Esophagus squamous epithelium (tissue), 5 donors: Measurements from ENCODE around the gene TAF7. TPM values are rescaled to one million over a fixed set of nuclear protein-coding genes. Genes with fewer than 3 reads are reported as not detected.

ENCODE experiments used
- DNase-seq: peaks from one replicate; lab custom pipeline; 2025; lab: John Stamatoyannopoulos, UW
- H3K27ac ChIP-seq, 4 donors: fragments of 200-600 bp; sonication (generic); one replicate each; pipeline ENCODE4 v1.5.1; 2016 to 2019; ENCODE audit warnings: mild to moderate bottlenecking in 1 of 4
- H3K27me3 ChIP-seq, 4 donors: fragments of 200-600 bp; sonication (generic); 1 replicate in 3 of 4; 2 replicates in 1 of 4; pipeline versions ENCODE4 v1.5.1 to v1.6.0; 2017 to 2021; ENCODE audit warnings: antibody characterized with exemption in 1 of 4
- H3K36me3 ChIP-seq, 3 donors: fragments of 200-600 bp; sonication (generic); one replicate each; pipeline ENCODE4 v1.5.1; 2016 to 2019
- H3K4me1 ChIP-seq, 3 donors: fragments of 200-600 bp; sonication (generic); one replicate each; pipeline ENCODE4 v1.5.1; 2017 to 2019
- H3K4me3 ChIP-seq, 4 donors: fragments of 200-600 bp; sonication (generic); 1 replicate in 3 of 4; 2 replicates in 1 of 4; pipeline ENCODE4 v1.5.1; 2016 to 2019; ENCODE audit warnings: mild to moderate bottlenecking in 2 of 4, moderate library complexity in 1 of 4
- H3K9me3 ChIP-seq, 3 donors: fragments of 200-600 bp; sonication (generic); one replicate each; pipeline ENCODE4 v1.5.1; 2016 to 2019
- POLR2A ChIP-seq, 4 donors: fragments of 450-650 bp; IDR thresholded peaks; one replicate each; pipeline ENCODE4 v1.6.1; 2017; ENCODE audit warnings: antibody characterized with exemption in 4 of 4, mild to moderate bottlenecking in 4 of 4, moderate library complexity in 3 of 4
- WGBS, 2 donors: methylation state at CpG; one replicate each; pipeline ENCODE4 v1.1.5; 2018; 5-methylcytosine and 5-hydroxymethylcytosine counted together
- intact Hi-C: fragments of 100-400 bp; cut with DNase I; formaldehyde crosslinking; loops from one replicate; pipeline ENCODE4 v1.15.0; 2022
- total RNA-seq, 4 donors: library from RNA; depleted of rRNA; stranded (reverse); fragments of >200 nt; gene quantifications; one replicate each; pipeline ENCODE4 v1.1.0, GENCODE V29; 2016
- TF ChIP-seq, protein P1 (sequence below), 6 experiments: fragments of 450-650 bp in 4 of 6; fragments of 200-600 bp in 2 of 6; sonication (generic) in 2 of 6; IDR thresholded peaks; one replicate each; pipeline ENCODE4 v1.5.1; 2016 to 2019; ENCODE audit warnings: antibody characterized with exemption in 6 of 6, mild to moderate bottlenecking in 4 of 6, moderate library complexity in 4 of 6
- donor health status: DM: yes; HTN: yes; CAD: no.

TAF7 gene
- total RNA-seq, 4 donors from 2014 or later, result 29.8 to 42.3 (median 35.6) TPM

DNA sequence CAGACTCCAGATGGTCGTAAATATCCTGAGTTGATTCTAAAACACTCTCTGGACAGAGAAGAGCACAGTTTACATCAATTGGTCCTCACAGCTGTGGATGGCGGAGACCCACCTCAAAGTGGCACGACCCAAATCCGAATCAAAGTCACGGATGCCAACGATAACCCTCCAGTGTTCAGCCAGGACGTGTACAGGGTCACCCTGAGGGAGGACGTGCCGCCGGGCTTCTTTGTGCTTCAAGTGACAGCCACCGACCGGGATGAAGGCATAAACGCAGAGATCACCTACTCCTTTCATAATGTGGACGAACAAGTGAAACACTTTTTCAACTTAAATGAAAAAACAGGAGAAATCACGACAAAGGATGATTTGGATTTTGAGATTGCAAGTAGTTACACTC is 40.1 kb upstream of the TAF7 start:
- no peak for TF ChIP-seq POLR2A (IDR thresholded peaks at IDR 0.05)
- TF ChIP-seq, protein P1, sequence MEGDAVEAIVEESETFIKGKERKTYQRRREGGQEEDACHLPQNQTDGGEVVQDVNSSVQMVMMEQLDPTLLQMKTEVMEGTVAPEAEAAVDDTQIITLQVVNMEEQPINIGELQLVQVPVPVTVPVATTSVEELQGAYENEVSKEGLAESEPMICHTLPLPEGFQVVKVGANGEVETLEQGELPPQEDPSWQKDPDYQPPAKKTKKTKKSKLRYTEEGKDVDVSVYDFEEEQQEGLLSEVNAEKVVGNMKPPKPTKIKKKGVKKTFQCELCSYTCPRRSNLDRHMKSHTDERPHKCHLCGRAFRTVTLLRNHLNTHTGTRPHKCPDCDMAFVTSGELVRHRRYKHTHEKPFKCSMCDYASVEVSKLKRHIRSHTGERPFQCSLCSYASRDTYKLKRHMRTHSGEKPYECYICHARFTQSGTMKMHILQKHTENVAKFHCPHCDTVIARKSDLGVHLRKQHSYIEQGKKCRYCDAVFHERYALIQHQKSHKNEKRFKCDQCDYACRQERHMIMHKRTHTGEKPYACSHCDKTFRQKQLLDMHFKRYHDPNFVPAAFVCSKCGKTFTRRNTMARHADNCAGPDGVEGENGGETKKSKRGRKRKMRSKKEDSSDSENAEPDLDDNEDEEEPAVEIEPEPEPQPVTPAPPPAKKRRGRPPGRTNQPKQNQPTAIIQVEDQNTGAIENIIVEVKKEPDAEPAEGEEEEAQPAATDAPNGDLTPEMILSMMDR (IDR thresholded peaks at IDR 0.05), result no peak
- no peaks in the 10 kb centered on the region for H3K4me1 ChIP-seq
- peak overlapping the region in 1 of 4 donors; percentile 52 for H3K4me3 ChIP-seq
- no peaks in the 10 kb centered on the region for H3K36me3 ChIP-seq
- WGBS, 2 donors, result 55 to 61% methylated on average over 15 of the region's 15 CpGs
- H3K9me3 ChIP-seq, result peaks cover 5 to 100% (median 82%) of the 10 kb centered on the region in 3 donors
- H3K27ac ChIP-seq, result no peak overlapping the region
- DNase-seq, result no peak
- H3K27me3 ChIP-seq, result peaks cover 0 to 66% (median 0%) of the 10 kb centered on the region in 4 donors
- intact Hi-C loops, result no loop called here

GRCh38 chr5:141359790-141360426 is 39.3 kb upstream of the TAF7 start, which contains the start of gene PCDHGB2:
Gene PCDHGB2 (plus strand): TSS chr5:141359994. CDS start chr5:141360136, 142 bp downstream.
- 28 to 29% methylated on average over 20 to 21 of the region's 24 CpGs for WGBS, 2 donors
- peaks cover 5 to 100% (median 82%) of the 10 kb centered on the region in 3 donors for H3K9me3 ChIP-seq
- no peak for TF ChIP-seq POLR2A (IDR thresholded peaks at IDR 0.05)
- TF ChIP-seq, protein P1 (IDR thresholded peaks at IDR 0.05), result peak in 1 of 6 experiments; percentile 19

DNA sequence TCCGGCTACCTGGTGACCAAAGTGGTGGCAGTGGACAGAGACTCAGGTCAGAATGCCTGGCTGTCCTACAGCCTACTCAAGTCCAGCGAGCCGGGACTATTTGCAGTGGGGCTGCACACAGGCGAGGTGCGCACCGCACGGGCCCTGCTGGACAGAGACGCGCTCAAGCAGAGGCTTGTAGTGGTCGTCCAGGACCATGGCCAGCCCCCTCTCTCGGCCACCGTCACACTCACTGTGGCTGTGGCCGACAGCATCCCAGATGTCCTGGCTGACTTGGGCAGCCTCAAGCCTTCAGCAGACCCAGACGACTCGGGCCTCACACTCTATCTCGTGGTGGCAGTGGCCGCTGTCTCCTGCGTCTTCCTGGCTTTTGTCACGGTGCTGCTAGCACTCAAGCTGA is 36.4 kb upstream of the TAF7 start:
- WGBS, 2 donors, result 65% methylated on average over 12 of the region's 19 CpGs; no CpG with 5 or more reads in 1 of the 2 donors
- Histone ChIP-seq H3K9me3 (peaks cover 5 to 98% (median 76%) of the 10 kb centered on the region in 3 donors), H3K27me3 (peaks cover 0 to 43% (median 0%) of the 10 kb centered on the region in 4 donors), H3K4me3 (peak overlapping the region in 1 of 4 donors; percentile 16), H3K4me1 (no peaks in the 10 kb centered on the region), H3K36me3 (no peaks in the 10 kb centered on the region), H3K27ac (no peak overlapping the region)
- intact Hi-C loops, result no loop called here
- DNase-seq, result no peak
- TF ChIP-seq, protein P1 (IDR thresholded peaks at IDR 0.05), result no peak
- TF ChIP-seq POLR2A (IDR thresholded peaks at IDR 0.05), result no peak

More at GRCh38 chr5:141359790-141360426, 39.3 kb upstream of the TAF7 start, which contains the start of gene PCDHGB2:
- H3K27me3 ChIP-seq, result peaks cover 0 to 62% (median 0%) of the 10 kb centered on the region in 4 donors
- no peak within 1 kb of the TSS for H3K27ac ChIP-seq
- no peaks in the 10 kb centered on the region for H3K4me1 ChIP-seq
- no peaks in the 10 kb centered on the region for H3K36me3 ChIP-seq
- peak within 1 kb of the TSS in 3 of 4 donors; percentile 23 to 52 (median 31) for H3K4me3 ChIP-seq
- intact Hi-C loops, result no loop called here
- DNase-seq, result no peak

GRCh38 chr5:141356133-141356532 is 35.5 kb upstream of the TAF7 start:
- Histone ChIP-seq H3K27ac (no peak overlapping the region), H3K4me3 (no peak overlapping the region), H3K36me3 (no peaks in the 10 kb centered on the region), H3K9me3 (peaks cover 5 to 98% (median 76%) of the 10 kb centered on the region in 3 donors), H3K27me3 (peaks cover 0 to 43% (median 0%) of the 10 kb centered on the region in 4 donors), H3K4me1 (no peaks in the 10 kb centered on the region)
- 67 to 69% methylated on average over 4 to 5 of the region's 5 CpGs for WGBS, 2 donors
- no peak for TF ChIP-seq POLR2A (IDR thresholded peaks at IDR 0.05)
- TF ChIP-seq, protein P1 (IDR thresholded peaks at IDR 0.05), result no peak
- DNase-seq, result no peak
- intact Hi-C loops, result no loop called here

- TF ChIP-seq POLR2A (IDR thresholded peaks at IDR 0.05), result no peak
- TF ChIP-seq, protein P1 (IDR thresholded peaks at IDR 0.05), result no peak
- H3K36me3 ChIP-seq, result no peaks in the 10 kb centered on the region
- intact Hi-C loops, result no loop called here
- peak overlapping the region in 2 of 4 donors; percentile 26 to 47 for H3K4me3 ChIP-seq
- DNase-seq, result no peak
- 73 to 75% methylated on average over 20 to 24 of the region's 24 CpGs for WGBS, 2 donors
- peaks cover 5 to 98% (median 76%) of the 10 kb centered on the region in 3 donors for H3K9me3 ChIP-seq
- H3K27ac ChIP-seq, result no peak overlapping the region
- peaks cover 0 to 43% (median 0%) of the 10 kb centered on the region in 4 donors for H3K27me3 ChIP-seq
- no peaks in the 10 kb centered on the region for H3K4me1 ChIP-seq
These were observed 35.1 kb upstream of the TAF7 start for GRCh38 chr5:141355641-141356040.
